GM19035 (cell line): Measurements from ENCODE around the gene BCL2L2.

Experiments used
- ATAC-seq: cut with Tn5 transposase; IDR thresholded peaks from one replicate; pipeline ENCODE4 v1.9.1; 2021; ENCODE audit not compliant: unreplicated experiment

The BCL2L2 gene

DNA sequence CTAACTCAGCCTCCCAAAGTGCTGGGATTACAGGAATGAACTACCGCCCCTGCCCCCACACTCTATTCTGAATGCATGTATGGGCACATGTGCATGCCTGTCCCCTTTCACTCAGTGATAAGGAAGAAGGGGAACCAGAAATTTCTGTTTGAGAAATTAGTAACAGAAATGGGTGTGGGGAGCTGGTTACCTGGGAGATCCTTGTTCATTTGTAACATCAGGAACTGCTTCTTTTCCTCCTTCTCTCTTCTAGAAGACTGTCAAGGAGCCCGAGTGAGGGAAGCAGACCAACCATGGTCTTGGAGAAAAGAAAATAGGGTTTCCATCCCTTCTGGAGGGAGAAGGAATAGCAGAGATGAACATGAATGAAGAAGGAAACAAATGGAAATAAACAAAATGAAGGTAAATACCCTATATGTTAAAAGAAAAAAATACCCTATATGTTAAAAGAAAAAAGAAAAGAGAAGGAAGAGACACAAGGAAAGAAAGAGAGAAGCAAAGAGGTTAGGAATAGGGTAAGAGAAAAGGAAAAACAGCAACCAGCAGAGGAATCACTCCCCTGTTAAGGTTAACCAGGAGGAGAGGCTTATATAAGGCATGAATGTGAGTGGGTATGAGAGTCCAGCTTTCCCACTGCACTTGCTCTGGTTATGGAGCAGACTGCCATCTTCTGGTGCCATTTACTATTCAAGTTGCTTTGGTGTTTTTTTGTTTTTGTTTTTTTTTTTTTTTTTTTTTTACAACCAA, 7.2 kb upstream of the BCL2L2 start:
- ATAC-seq, result no peak

DNA sequence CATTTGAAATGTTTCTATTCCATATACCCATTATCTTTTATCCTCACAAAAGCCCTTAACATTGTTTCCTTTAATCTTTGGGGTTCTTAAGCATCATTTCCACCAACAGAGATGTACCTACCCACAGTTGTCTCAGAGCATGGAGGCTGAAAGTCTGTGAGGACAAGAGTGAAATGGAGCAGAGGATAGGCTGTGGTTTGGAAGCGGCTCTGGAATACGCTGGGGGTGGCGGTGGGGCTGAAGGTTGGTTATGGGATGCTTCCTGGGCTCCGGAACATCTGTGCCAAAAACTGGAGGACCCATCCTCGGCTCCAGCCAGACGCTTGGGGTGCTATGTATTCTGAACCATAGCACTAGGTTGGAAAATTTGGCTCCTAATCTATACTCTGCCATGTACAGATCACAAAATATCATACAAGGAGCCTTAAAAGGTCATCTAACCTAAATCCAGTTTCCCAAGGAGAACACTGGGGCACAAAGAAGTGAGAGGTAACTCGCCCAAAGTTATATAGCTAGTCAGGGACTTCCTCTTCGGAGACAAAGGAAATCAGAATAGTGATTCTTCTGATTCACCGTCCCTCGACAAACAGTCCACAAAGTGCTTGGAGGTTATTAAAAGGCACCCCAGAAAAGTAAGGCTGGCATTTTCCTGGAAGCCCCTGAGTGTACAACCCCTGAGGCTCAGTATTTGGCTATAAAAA, 6.5 kb upstream of the BCL2L2 start:
- ATAC-seq, result no peak

DNA sequence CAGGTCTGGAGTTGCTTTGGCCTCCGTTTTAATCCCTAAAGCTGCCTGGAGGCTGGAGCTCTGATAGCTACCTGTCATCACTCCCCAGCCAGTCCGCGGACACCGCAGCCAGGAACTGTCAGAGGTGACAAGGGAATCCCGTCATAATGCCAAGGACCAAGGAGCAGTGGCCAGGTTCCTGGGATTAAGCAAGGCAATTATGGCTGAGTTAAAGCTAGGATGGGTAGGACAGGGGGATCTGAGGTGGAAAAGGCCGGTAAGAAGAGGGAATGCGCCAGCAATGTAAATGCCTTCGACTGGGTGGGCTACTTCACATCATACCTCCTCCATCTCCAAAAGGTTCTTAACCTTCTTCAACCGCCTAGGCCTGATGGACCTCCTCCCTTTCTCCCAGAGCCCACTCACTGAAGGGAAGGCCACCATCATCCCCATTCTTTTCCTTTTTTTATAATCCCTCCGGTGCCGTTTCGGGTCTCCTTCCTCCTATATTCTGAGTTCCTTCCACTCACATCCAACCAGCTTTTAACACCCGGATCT, 5.9 kb upstream of the BCL2L2 start:
- ATAC-seq, result no peak

DNA sequence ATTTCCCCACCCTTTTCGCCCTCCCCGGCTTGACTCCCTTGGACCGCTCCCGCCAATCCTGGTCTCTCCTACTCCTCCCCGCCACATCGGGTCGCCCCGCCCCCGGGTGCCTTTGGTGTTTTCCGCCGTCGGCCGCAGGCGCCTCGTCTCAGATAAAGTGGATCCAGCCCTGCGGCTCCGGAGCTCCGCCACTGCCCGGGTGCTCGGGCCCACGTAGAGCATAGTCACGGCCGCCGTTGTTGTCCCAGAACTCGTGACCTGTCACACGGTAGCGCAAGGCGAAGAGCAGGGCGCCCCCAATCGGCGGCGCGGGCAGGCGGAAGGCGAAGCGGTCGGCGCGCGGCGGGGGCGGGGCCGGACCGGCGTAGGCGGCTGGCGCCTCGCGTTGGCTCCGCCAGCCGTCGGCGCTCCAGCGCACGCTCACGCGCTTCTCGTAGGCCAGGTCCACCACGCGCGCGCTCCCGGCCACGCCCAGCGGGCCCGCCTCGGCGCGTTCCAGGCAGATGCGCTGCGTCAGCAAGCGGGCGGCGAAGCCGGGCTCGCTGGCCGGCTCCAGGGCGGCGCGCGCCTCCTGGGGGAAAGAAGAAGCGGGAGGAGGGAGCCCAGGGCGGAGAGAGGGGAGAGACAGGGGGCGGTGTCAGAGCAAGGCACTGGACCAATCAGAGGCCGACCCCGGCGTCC, 5.2 kb upstream of the BCL2L2 start:
- peak; percentile 75 for ATAC-seq

DNA sequence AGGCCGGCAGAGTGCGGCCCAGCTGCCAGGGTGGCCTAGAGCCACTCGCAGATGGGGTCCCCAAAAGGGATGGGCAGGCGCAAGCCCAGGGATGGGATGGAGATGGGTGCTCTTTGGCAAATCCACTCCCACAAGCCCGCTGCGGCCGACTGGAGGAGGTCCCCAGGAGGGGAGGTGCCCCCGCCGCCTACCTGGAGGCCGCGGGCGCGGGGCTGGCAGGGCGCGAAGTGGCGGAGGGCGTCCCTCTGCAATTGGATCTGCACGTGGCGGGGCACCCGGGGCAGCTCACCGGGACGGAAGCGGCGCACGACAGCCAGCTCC, 4.7 kb upstream of the BCL2L2 start:
- peak; percentile 15 for ATAC-seq

DNA sequence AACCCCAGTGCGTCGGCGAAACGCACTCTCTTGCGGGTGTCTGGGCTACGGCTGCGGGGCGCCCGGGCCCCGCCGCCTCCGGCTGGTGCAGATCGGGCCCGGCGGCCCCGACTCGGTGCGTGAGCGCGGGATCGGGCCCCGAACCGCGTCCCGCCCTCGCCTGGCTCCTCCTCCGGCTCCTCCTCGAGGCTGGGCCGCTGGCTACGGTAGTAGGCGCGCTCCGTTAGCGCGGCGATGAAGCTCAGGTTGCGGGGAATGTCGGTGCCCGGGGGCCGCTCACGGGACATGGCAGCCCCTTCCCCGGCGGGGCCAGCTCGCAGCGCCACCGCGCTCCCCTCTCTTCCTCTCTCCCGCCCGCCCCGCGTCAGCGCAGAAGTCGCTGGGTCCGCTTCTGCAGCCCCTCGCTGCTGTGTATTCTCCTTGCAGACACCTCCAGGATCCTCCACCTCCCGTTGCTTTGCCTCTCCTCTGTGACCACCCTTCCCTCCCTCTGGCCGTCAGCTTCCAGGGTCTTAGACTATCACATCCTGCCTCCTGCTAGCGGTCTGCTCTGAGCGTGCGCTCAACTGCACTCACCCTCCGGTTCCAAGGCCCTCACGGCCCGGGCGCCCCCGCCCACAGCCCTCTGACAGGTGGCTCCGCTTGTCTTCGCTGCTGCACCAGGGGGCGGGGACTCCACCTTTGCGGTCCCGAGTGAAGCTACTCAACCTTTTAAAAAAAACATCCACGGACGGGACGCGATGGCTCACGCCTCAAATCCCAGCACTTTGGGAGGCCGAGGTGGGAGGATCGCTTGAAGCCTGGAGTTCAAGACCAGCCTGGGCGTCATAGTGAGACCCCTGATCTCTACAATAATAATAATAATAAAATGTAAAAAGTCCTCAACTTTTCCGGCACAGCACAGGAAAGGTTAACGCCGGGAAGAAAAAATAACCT, 4.1 kb upstream of the BCL2L2 start, which contains the start of gene PPP1R3E:
PPP1R3E (minus strand) TSS at position 570 of the 936 bp plus-strand sequence; CDS start at position 287, 283 bp downstream.
- ATAC-seq, result peak; percentile 33

DNA sequence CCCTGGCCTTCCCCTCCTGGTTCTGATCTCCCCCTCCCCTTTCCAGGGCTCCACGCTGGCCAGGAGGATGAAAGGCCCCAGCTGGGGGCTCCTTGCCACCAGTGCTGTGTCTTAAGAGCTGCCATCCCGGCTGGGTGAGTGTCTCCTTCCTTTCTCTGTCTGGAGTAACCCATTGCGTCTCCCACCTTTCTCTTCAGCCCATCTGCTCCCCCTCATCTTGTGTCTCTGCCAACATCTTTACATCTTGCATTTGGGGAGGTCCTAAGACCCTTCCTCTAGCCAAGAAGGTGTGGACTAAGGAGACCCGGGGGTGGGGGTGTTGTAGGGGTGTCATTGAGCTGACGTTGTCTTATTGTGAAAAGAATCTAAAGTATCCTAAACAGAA, 505 bp downstream of the BCL2L2 start:
- no peak for ATAC-seq

DNA sequence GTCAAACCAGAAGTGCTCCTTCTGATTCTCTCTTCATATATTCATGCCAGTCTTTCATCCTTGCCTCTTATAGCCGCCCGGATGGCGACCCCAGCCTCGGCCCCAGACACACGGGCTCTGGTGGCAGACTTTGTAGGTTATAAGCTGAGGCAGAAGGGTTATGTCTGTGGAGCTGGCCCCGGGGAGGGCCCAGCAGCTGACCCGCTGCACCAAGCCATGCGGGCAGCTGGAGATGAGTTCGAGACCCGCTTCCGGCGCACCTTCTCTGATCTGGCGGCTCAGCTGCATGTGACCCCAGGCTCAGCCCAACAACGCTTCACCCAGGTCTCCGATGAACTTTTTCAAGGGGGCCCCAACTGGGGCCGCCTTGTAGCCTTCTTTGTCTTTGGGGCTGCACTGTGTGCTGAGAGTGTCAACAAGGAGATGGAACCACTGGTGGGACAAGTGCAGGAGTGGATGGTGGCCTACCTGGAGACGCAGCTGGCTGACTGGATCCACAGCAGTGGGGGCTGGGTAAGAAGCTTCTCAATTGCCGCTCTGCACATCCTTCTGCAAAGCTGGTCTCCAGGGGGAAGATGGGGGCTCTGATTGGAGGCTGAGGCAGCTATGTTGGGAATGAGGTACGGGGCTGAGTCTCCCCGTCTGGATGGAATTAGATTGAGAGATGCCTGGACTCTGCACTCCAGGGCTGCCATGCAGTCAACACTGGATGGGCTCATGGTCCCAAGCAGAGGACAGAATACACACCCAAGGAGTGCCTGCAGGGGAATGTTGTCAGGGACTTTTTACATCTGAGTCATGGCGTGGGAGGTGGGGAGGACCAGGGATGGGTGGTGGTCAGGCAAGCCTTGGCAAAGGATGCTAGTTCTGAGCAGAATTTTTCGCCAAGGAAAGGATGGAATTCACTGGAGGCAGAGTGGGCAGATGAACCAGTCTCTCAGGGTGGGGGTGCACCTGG, 1.3 kb downstream of the BCL2L2 start:
- ATAC-seq, result no peak

DNA sequence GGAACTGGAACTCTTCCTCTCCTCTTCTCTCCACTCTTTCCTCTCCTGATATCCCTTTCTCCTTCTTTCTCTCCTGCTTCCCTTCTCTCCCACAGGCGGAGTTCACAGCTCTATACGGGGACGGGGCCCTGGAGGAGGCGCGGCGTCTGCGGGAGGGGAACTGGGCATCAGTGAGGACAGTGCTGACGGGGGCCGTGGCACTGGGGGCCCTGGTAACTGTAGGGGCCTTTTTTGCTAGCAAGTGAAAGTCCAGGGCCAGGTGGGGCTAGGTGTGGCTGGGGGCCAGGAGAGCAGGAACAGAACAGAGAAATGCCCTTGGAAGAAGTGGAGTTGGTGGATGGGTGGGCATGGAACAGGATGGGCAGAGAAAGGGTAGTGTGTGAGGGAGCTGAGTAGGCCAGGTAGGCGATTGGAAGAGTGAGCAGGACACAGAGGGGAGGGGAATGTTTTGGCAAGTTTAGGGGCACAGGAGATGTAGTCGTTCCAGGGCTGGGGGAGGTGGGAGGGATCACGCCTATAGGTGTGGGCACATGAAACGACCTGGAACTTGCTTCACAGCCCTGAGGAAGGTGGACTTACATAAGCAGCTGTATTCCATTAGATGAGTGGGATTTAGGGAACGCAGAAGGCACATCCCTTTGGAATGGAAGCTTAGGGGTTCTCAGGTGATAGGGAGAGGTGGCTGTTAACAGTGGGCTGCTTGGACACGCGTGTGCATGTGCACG, 2.2 kb downstream of the BCL2L2 start:
- no peak for ATAC-seq

DNA sequence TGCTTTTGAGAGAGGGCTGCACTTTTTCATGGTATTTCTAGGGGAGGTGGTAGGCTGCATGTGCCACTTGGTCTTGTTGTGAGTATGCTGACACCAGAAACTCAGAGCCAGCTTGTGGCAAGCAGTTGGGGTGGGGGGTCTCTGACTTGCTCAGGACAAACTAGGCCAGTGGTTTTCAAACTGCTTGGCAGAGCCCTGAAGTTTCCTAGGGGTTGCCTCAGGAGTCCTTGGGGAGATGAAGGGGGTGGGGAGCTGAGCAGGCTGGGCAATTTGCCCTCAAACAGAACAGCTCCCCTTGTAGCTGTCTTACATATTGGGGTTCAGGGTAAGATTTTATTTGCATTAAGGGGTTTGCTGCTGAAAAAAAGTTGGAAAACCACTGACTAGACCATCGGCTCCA, 3.9 kb downstream of the BCL2L2 start:
- no peak for ATAC-seq

DNA sequence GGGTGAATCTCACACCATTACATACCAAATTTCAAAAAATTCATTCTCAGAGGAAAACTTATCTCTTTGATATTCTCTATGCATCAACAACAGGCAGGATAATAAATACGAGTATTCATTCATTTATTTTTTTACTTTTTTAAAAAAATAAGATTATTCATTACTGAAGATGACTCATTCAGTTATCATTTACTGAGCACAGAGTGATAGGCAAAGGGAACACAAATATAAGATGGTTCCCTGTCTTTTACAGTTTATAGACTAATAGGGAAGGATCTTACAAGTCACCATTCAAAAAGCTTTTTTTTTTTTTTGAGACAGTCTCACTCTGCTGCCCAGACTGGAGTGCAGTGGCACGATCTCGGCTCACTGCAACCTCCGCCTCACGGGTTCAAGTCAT, 9.7 kb downstream of the BCL2L2 start:
- no peak for ATAC-seq

DNA sequence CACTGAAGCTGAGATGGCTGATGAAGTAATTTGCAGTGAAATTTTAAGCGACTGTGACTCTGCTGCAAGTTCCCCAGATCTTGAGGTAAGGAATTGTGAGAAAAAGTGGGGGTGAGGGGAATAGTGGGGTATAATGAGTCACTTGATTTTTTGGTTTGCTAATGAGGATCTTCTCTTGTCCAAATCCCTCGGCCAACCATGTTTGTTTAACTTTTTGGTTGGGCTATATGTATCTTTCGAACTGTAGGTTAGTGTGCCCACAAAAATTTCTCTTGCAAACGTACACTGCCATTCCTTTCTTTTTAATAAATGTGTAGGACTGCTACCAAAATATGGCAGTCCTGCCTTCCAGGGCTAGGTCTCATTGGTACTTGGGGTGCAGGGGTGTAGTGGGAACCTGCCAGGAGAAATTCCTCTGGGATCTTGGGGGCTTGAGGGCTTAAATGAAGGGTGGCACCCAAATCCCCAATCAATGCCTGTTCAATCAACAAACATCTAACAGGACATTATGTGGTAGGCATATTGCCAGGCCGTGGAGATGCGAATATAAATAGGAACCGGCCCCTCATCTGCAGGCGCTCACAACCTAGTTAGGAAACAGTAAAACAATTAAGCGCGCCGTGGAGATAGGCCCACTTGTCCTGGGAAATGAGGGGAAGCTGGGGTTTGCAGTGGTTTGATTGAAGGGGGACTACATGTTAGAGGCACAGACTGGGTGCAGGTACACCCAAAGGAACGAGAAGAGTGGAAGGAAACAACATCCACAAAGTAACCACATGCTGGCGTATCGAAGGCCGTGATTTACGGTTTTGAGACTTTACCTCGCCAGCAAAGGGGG, 13.3 kb downstream of the BCL2L2 start:
- ATAC-seq, result no peak

DNA sequence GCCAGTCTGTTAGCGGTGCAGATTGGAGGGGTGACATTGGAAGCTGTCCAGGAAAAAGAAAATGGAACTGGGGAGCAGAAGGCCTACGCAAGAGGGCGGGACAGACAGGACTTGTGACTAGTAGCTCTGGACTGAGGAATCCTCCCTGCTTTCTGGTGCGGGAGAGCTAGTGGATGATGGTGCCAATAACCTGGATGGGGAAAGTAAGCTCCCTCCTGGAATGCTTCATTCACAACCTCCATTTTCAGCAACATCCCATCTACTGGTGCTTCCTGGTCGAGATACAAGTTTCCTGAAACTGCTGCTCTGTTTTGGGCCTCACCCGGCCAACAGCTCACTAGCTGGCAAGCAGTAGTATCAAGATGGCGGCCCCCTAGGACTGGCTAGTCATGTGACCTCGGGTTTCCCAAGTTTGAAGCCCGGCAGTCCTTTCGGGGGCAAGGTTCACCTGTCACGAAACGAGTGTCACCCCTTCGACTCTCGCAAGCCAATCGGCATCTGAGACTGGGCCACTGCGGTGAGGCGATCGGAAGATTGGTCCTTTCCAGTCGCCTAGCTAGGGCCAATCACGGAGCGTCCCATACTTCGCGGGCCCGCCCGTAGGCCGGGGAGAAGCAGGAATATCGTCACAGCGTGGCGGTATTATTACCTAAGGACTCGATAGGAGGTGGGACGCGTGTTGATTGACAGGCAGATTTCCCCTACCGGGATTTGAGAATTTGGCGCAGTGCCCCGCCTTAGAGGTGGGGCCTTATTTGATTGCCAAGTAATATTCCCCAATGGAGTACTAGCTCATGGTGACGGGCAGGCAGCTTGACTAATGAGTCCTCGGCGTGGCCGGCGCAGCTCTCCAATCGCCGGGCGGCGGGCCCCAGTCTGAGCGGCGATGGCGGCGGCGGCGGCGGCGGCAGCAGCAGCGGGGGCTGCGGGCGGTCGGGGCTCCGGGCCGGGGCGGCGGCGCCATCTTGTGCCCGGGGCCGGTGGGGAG, 14.2 kb downstream of the BCL2L2 start, which contains the start of gene PABPN1:
PABPN1 (plus strand) TSS at position 874 of the 988 bp plus-strand sequence; CDS start at position 887, 13 bp downstream.
- ATAC-seq, result peak; percentile 88

DNA sequence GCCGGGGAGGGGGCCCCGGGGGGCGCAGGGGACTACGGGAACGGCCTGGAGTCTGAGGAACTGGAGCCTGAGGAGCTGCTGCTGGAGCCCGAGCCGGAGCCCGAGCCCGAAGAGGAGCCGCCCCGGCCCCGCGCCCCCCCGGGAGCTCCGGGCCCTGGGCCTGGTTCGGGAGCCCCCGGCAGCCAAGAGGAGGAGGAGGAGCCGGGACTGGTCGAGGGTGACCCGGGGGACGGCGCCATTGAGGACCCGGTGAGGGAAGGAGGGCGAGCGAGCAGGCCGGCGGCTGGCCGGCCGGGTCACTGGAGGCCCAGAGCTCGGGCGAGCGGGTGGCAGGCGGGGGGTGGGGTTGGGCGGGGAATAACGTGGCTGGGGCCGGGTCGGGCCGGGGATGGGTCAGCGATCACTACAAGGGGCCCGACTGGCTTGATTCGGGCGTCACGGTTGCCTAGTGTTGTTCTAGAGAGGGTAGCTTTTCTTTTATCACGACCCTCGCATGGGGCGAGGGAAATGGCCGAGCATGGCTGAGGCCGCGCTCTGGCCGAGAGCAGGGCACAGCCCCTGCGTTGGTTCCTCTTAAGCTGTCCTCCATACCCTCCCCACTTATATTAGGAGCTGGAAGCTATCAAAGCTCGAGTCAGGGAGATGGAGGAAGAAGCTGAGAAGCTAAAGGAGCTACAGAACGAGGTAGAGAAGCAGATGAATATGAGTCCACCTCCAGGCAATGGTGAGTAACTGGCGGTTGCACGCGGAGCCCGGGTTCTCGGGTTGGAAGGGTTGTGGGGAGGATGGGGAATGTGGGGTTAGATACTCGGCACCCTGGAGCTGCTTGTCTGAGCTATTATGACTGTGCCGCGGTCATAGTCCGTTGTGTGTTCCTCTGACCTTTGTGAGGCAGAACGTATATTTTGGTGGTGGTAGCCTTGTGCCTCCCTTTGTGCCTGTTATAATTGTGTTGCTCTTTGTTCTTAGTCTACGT, 15.2 kb downstream of the BCL2L2 start:
- peak; percentile 19 for ATAC-seq
